Suppressor macrophage (primary cell): Measurements from ENCODE around the gene MROH9.
"Not testable (repeated sequence)": the region's sequence is repeated elsewhere in the genome, so short reads cannot be mapped to it uniquely, and the experiment has no call there.

Source experiments
- DNase-seq, 4 experiments: peaks; one replicate each; pipeline ENCODE4 v3.0.0-alpha.2; 2020 to 2022
- total RNA-seq, 17 experiments: gene quantifications; one replicate each; lab custom pipeline; 2026; ENCODE audit warnings: mixed read lengths in 6 of 17, inconsistent platforms in 3 of 17; lab: John Stamatoyannopoulos, UW

MROH9 gene, protein sequence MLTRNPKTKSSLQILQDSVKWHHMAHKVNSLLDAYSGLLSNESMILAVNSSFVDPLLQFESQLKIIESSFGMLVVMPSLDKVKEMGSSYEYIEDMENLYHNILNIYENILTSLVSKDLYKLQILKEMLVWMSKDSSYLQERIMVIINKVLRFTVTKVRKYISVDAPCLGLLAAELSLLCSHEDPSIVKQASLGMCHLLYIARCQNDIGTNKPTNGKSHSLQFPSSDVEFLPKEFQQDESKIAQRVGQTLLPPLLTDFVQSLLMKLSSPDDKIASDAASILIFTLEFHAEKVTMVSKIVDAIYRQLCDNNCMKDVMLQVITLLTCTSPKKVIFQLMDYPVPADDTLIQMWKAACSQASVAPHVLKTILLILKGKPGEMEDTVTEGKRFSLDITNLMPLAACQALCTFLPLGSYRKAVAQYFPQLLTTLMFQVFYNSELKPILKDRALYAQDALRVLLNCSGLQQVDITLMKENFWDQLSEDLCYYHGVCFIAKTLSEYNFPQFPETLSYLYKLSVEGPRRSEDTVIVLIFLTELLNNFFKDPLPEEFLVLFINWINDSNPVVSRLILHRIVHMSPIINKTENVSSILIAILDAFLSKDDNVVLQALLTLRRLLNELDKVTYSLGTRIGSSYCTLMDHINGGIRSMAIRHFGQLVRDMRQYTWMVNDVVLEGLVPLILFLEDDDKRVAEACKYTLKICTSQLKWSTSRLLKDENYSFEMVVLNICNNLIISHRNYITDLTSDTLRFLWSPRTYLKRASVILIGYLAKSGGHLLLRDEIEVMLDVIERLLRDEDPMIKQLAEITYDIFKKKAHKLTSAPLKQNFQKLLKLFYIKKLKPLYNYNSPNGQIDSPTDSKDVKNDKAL
- total RNA-seq, result 0 to 2.1 (median 0) reads per million in 17 experiments

DNA sequence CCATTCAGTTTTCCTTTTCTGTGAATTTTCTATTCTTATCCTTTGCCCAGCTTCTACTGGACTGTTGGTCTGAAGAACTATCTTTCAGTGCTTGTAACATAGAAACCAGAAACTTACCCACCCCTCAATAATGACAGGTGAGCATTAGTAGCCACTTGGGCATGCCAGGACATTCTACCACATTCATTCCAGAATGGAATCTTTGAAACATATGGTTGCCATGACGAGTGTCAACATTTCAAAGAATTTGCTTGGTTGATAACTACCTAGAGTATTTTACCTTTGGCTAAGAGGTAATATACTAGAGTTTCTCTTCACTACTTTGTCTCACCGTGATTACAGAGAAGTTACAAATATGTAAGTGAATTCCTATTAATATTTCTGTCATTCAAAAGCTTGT, at the start of gene MROH9:
Gene MROH9 (plus strand): TSS at position 304 of the 400 bp plus-strand sequence. CDS start 10,023 bp downstream, outside the sequence.
- no peak for DNase-seq

DNA sequence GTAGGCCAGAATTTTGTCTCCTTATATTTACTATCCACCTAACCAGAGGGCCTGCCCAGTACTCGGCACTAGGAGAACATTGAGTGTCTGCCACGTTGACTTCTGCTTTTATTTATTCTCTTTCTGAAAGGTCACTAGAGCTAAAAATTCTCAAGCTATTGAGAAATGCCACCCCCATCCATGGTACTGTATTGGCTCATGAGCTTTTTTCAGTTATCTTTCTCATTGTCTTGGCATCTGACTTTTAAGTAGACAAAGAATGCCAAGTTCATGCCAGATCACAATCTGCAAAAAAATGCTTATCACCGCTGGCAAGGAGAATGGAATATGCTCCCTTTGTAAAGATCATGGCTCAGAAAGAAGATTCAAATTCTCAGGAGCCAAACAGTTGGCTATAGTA, 49.8 kb upstream of the MROH9 start:
- DNase-seq, result peak; percentile 8 to 57 (median 35)

DNA sequence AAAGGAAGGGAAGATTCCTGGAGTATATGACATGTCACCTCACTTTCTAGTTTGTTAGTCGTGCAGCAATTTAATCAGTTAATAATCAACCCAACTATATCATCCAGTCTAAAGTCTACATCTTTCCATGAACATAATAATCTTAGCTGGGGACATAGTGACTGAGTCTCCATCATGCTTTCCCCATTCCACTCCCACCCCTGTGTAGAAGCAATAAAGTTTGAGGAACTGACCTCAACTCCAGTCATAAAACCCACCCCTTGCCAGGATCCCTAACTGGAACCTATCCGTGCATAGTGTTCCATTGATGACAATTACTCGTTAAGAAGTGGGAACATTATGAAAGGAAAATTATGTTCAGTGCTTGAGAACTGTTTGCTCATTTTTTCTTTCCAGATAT, 48.9 kb upstream of the MROH9 start:
- no peak for DNase-seq

DNA sequence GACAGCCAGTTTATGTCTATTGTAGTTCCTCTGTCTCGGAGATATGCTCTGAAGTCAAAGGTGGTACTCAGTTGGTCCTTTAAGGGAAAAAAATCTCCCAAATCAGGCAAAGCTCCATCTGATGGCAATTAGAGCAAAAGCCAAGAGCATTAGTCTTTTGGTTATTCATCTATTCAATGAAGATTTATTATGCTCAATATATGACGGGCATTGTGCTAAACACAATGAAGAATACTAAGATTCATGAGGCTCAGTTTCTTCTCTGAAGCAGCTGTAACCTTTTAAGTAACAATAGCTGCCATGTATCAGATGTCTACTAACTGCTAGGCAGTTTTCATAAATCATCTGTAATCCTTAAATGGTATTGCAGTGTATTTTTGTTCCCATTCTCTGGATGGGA, 47.6 kb upstream of the MROH9 start:
- DNase-seq, result no peak

DNA sequence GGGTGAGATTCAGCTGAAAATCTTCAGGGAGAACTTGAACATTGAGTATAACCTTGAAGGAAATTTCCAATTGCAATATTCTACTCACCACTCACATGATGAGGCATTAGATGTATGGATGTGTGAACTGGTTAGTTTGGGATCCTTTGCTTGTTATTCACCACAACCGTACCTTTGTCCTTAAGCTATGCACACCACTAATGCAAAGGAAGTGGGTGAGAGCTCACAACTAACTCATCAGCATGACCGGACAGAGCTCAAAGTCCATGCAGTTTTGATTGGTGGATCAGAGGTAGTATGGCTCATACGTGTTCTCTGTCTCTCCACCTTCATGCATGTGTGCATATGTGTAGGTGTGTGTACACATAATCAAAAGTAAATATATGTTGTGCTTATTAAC, 43.5 kb upstream of the MROH9 start:
- no peak for DNase-seq

DNA sequence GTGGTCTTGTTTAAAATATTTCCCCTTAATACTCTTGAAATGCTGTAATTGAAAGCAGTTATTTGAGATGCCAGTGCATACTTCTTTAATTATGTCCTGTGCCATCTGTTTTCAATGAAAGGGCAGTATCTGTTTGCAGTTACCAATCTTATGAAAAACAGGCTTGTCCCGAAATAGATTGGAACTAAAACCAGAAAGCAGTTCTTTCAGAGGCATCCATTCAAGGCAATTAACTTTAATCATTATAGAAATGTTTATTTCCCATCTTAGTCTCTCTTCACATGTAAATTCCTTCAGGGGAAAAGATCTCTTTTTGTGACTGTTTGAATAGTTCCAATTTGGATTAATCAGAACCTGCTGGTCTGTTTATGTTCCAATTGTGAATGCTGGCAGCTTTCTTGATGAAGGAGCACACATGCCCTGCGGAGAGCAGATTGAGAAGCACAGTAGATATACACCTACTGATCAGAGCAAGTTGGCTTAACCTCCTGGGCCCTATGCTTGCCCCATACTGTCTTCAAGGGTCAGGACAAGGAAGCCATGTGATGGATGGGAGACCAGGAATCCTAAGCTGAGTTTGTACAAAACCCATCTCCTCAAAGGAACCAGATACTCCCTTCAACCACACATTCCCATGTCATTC, 41.6 kb upstream of the MROH9 start:
- no peak for DNase-seq

DNA sequence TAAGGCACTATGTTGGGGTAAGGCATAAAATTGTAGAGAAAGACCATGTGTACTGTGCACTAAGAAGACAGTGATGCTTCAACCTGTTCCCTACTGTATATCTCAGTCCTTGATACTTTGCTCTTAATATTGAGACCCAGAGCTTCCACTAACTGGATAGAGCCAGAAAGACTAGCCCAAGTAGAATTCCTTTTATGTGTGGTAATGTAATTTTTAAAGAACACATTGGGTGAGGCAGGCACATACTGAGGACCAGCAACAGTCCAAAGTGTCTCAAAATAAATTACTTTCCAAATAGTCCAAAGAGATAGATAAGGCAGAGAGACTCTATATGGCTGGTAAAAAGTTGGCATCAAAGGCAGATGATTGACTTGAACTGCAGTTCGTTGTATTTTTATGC, 31.4 kb upstream of the MROH9 start:
- DNase-seq, result no peak

DNA sequence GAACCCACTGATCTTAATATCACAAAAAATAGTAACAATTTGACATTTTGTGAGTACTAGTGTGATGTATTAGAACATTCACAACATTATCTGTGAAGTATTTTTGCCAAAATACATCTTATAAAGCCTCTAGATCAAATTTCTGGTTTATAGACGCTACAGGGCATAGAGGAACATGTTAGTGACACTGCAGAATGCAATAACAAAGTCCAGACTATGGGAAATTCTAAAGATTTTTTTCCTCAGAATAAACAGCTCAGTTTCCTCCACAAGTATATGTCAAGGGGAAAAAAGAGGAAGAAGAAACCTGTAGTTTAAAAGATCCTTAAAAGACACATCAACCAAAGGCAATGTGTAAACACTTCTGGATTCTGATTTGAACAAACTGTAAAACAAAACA, 26.4 kb upstream of the MROH9 start:
- no peak for DNase-seq

DNA sequence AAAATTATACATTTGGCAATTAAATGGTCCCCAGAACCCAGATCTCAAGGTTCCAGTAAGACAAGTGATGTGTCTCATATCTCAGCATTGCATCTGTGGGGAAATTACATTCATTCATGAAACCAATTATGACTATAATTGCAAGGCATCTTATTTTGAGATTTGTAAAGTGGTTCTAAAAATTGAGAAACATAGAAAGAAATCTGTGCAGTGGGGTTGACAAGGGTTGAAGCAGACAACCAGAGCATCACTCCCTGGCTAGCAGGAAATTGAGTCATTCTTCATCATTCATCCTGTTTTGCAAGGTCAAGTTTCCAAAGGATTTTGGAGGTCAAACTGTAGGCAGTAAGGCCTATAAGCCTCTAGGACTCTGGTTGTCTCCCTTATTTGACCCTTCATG, 25.1 kb upstream of the MROH9 start:
- DNase-seq, result peak in 1 of 4 experiments; percentile 4

DNA sequence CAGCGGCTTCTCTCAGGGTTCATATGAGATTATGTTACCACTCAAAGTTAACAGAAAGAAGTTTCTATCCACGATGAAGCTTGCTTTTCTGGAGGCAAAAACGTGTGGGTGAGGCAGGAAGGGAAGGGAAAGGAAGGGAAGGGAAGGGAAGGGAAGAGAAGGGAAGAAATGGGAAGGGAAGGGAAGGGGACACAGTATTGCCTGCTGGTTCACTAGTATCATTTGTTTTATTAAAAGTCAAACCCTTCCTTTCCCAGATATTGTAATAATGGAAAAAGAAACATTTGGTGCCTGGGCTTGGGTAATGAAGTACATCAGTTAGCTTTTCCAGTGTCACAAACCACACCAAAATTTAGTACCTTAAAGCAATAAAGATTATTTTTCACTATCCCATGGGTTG, 18.0 kb upstream of the MROH9 start:
- no peak for DNase-seq

DNA sequence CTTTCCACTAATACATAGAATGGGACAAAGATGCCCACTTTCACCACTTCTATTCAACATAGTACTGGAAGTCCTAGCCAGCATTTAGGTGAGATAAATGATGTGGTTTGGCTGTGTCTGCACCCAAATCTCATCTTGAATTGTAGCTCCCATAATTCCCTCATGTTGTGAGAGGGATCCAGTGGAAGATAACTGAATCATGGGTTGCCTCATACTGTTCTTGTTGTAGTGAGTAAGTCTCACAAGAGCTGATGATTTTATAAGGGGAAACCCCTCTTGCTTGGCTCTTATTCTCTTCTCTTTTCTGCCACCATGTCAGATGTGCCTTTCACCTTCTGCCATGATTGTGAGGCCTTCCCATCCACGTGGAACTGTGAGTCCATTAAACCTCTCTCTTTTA, 10.7 kb upstream of the MROH9 start:
- peak in 2 of 4 experiments; percentile 17 to 20 for DNase-seq

DNA sequence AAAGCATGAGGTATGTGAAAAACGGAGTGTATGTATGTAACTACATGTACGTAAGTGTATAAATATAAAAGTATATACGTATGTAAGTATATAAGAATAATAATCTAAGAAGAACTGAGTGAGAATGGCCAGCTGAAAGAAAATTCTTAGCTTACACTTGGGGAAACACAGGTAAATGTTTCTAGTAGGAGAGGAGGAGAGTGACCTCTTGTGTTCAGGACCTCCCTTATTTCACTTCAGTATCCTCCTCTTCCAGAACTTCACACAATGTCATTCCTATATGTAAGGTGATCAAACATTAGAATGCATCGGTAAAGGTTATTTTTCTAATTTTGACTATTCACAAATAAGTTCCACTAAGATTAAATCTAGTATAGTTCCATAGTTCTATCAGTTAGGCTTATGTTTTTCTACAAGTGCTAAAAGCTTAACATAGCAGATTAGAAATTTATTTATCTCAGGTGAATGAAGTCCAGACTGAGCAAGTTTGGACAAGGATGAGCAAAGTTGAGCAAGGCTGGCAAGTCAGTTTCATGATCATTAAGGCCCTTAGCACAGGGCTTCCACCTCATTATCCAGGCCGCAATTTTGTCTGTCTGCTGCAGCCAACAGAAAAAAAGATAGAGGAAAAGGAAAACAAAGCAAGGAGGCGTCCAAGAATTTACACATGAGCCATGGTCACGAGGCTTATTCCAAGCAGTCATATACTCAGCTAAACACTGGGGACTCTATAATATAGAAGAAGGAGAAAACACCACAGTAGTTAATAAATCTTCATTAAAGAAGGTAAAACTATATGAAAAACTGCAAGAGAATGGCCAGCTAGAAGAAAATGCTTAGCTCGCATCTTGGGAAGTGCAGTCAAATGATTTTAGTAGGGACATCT, 7.1 kb upstream of the MROH9 start:
- DNase-seq, result no peak

DNA sequence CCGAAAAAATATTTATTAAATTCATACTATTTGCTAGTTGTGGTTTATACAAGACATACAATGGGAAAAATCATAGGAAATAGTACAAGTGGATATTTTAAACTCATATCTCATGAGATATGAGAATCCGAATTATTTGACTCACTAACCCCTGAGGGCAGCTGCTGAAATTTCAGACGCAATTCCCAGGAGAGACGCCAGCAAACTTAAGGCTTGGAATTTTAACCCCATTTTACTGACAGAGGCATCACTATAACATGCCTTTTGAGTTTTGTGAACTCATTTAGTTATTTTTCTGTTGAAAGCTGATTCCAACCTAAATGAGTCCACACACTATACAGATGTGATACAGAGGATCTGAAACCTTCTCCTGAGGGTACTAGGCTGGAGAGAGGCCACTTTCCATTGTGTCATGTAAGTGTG, 5.9 kb upstream of the MROH9 start:
- DNase-seq, result no peak

DNA sequence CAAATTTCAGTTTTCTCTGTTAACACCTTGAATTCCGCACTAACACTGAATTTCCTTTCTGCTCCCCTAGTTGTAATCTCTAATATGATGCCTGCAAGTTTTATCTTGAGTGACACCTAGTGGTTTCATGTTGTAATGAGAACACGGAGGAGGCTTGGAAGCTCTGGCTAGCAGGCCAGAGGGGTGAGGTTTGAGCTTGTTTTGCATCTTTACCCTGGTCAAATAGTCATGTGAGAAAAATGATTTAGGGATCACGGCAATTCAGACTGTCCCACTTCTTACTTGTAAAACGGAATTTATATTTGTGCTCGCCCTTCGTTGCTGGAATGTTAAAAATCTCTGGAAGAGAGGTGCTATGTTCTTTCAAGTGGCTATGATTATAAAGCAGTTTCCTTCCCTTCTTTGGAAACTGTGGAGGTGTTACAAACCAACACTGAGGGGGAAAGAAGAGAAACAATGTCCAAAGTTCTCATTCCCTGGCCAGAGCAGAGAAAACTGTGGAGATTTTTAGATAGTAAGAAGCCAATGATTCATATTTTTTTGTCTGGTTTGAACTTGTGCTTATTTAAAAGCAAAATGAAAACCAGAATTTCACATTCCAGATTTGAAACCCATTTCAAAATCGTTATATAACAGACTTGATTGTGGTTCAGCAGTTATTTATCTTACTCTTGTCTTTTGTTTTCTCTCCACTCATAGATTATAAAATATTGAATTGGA, 5.3 kb upstream of the MROH9 start:
- DNase-seq, result peak; percentile 37 to 68 (median 56)

DNA sequence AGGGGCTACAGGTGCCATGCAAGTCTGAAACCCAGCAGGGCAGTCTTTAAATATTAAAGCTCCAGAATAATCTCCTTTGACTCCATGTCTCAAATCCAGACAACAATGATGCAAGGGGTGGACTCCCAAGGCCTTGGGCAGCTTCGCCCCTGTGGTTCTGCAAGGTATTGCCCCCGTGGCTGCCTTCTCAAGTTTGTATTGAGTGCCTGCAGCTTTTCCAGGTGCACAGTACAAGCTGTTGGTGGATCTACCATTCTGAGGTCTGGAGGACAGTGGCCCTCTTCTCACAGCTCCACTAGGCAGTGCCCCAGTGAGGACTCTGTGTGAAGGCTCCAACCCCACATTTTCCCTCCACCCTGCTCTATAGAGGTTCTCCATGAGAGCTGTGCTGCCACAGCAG, 3.7 kb upstream of the MROH9 start:
- no peak for DNase-seq

DNA sequence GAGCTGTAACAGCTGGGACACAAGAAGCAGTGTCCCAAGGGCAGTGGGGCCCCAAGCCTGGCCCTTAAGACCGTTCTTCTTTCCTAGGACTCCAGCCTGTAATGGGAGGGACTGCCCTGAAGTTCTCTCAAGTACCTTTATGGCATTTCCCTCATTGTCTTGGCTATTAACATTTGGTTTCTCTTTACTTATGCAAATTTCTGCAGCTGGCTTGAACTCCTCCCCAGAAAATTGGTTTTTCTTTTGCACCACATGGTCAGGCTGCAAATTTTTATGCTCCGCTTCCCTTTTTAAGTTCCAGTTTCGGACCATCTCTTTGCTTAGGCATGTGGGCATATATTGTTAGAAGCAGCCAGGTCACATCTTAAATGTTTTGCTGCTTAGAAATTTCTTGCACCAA, 3.1 kb upstream of the MROH9 start:
- DNase-seq, result no peak

DNA sequence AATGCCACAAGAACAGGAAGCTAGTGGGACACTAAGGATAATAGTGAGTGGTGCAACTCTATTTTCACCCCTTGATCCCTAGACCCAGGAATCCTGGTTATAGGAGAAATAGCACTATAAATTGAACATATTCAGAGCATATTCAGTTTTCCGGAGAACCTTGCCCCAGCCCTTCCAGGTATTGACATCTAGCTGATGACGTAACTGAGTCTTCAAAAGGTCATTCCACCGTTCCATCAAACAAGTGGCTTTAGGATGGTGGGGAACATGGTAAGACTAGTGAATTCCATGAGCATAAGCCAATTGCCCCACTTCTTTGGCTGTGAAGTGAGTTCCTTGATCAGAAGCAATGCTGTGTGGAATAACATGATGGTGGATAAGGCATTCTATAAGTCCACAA, 2.9 kb downstream of the MROH9 start:
- DNase-seq, result no peak

DNA sequence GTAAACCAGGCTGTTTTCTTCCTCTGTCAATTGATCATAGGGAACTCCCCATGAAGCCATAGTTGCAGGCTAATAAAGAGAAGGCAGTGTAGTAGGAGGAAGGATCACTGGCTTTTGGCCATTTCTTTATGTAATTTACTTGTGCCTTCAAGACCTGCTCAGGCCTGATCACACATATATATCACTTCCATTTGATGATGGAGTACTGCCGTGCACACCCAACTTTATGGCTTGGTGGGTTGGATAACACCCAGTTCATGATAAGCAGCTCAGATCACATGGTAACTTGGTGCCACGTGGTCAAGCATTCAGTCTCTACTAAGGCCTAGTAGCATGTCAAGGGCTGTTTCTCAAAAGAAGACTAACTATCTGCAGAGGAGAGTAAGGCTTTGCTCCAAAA, 4.1 kb downstream of the MROH9 start:
- DNase-seq, result no peak

DNA sequence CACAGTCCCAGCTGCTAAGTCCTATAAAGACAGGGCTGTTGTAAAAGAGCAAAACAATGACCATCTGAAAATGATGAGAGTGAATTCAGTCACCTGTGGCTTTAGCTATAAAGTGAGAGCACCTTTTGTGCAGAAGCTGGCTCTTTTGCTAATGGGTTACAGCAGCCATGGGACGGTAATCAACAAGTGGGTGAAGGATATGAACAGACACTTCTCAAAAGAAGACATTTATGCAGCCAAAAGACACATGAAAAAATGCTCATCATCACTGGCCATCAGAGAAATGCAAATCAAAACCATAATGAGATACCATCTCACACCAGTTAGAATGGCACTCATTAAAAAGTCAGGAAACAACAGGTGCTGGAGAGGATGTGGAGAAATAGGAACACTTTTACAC, 16.4 kb downstream of the MROH9 start:
- DNase-seq, result not testable (repeated sequence)

DNA sequence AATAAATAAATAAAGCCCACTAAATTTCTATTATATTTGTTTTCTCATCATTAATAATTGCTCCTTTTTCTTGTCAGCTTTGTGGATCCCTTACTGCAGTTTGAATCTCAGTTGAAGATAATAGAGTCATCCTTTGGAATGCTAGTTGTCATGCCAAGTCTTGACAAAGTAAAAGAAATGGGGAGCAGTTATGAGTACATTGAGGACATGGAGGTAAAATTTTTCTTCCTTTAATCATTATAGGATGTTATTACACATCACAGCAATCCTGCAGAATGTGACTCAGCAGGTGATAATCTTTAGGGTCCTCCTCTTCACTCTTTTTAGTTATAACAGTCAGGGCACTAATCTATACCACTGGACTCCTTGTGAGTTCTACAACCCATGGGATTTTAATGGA, 24.1 kb downstream of the MROH9 start:
- no peak for DNase-seq

DNA sequence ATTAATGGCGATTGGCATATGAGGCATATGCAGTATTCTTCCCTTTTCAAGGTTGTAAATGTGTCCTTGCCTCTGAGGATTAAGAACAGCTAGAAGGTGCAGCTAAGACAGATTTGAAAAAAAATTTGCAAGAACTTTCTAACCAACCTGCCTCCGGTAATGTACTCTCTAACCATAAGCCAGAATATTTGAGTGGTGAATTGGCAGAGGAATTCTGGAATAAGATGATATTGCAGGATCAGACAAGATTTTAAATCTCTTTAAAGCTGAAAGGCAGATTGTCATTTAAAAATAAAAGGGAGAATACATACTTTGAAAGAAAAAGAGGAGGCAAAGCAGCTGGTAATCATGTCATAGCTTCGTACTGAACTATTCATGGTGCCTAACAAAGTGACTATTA, 29.2 kb downstream of the MROH9 start:
- no peak for DNase-seq
